Measurements from ENCODE around the gene CNP. TPM values are rescaled to one million over a fixed set of nuclear protein-coding genes. Genes with fewer than 3 reads are reported as not detected.

CNP gene
- total and polyA plus RNA-seq, 10 of the 15 experiments (the other 5 are each of a cell fraction or from before 2014, with no cell fraction given): 1.8 to 60.7 (median 31.4) TPM

GRCh38 chr17:41974031-41974430 lies 7.4 kb downstream of the CNP start:
- ChIA-PET POLR2A (interaction anchor here (0.6 kb wide), 1 partner anchor 120 kb away, joined by 3 read pairs; no protein-coding TSS in a partner anchor), CTCF (interaction anchor here (1.6 to 3.2 kb wide), 3 partner anchors 43 to 91 kb away, joined by 4 to 13 read pairs (median 8); partner anchors contain the start of gene DNAJC7), SMC1A (ENCODE audit: uncharacterized antibody, unreplicated experiment) (interaction anchor here (0.5 kb wide), 1 partner anchor 434 kb away, joined by 3 read pairs; no protein-coding TSS in a partner anchor), RAD21 (ENCODE audit: unreplicated experiment) (interaction anchor here (1.1 kb wide), 1 partner anchor 44 kb away, joined by 3 read pairs; the partner anchor contains the start of gene DNAJC7)
- in situ Hi-C loops (cut with MboI) (no loop called here), intact Hi-C loops (cut with micrococcal nuclease; ENCODE audit: unreplicated experiment) (no loop called here)
- H3K4me1 ChIP-seq (ENCODE audit: control insufficient read depth, insufficient read depth, low read length): peaks cover 24% of the 10 kb centered on the region
- no peak overlapping the region for H2AFZ ChIP-seq (ENCODE audit: control insufficient read depth, low read depth, low read length)
- no peaks in the 10 kb centered on the region for H4K20me1 ChIP-seq (ENCODE audit: control insufficient read depth, insufficient read depth)
- no TSS peak for BruUV-seq (replicated peaks)
- H3K9me3 ChIP-seq (replicated peaks; ENCODE audit: control insufficient read depth, insufficient read depth, low read length): no peaks in the 10 kb centered on the region
- no peak for ATAC-seq
- no peak overlapping the region for H3K4me2 ChIP-seq (ENCODE audit: control insufficient read depth, insufficient read depth)
- FAIRE-seq: no peak
- H3K36me3 ChIP-seq (ENCODE audit: control insufficient read depth in 2 of 2, insufficient read depth in 2 of 2, low read length in 1 of 2): peaks cover 33 to 41% of the 10 kb centered on the region in 2 experiments
- WGBS (ENCODE audit: insufficient coverage, insufficient replicate concordance, low lambda C conversion rate, missing lambda C conversion rate): 83% methylated on average over 6 of the region's 6 CpGs
- DNase-seq (ENCODE audit: low read depth, low spot score): no peak
- H3K27ac ChIP-seq (ENCODE audit: control insufficient read depth, insufficient read depth): no peak overlapping the region
- peaks cover 6% of the 10 kb centered on the region for H3K79me2 ChIP-seq (ENCODE audit: control insufficient read depth, insufficient read depth, low read length)
- no peak for TF ChIP-seq BCL3 (IDR thresholded peaks at IDR 0.05; ENCODE audit: borderline replicate concordance, insufficient read depth, low read depth, low read length, poor library complexity, severe bottlenecking)
- no peak for TF ChIP-seq E2F8 (IDR thresholded peaks at IDR 0.05; ENCODE audit: low read depth, partially characterized antibody)
- TF ChIP-seq BHLHE40 (IDR thresholded peaks at IDR 0.05; ENCODE audit: borderline replicate concordance in 1 of 2, low read depth in 2 of 2, low read length in 1 of 2): no peak
- no peak for TF ChIP-seq RAD51 (IDR thresholded peaks at IDR 0.05)
- TF ChIP-seq, protein P1, sequence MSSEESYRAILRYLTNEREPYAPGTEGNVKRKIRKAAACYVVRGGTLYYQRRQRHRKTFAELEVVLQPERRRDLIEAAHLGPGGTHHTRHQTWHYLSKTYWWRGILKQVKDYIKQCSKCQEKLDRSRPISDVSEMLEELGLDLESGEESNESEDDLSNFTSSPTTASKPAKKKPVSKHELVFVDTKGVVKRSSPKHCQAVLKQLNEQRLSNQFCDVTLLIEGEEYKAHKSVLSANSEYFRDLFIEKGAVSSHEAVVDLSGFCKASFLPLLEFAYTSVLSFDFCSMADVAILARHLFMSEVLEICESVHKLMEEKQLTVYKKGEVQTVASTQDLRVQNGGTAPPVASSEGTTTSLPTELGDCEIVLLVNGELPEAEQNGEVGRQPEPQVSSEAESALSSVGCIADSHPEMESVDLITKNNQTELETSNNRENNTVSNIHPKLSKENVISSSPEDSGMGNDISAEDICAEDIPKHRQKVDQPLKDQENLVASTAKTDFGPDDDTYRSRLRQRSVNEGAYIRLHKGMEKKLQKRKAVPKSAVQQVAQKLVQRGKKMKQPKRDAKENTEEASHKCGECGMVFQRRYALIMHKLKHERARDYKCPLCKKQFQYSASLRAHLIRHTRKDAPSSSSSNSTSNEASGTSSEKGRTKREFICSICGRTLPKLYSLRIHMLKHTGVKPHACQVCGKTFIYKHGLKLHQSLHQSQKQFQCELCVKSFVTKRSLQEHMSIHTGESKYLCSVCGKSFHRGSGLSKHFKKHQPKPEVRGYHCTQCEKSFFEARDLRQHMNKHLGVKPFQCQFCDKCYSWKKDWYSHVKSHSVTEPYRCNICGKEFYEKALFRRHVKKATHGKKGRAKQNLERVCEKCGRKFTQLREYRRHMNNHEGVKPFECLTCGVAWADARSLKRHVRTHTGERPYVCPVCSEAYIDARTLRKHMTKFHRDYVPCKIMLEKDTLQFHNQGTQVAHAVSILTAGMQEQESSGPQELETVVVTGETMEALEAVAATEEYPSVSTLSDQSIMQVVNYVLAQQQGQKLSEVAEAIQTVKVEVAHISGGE (CRISPR knock-in tag; IDR thresholded peaks at IDR 0.05): no peak
- no peak for TF ChIP-seq MAX (IDR thresholded peaks at IDR 0.05; ENCODE audit: low read depth, low read length)
- no peak for TF ChIP-seq POLR2AphosphoS5 (IDR thresholded peaks at IDR 0.05; ENCODE audit: low read length)
- no peak for TF ChIP-seq POLR2AphosphoS2 (IDR thresholded peaks at IDR 0.05; ENCODE audit: low read depth, low read length)
- no peak for TF ChIP-seq IRF4 (IDR thresholded peaks at IDR 0.05; ENCODE audit: low read depth, low read length)
- TF ChIP-seq BMI1 (IDR thresholded peaks at IDR 0.05; ENCODE audit: borderline replicate concordance): no peak
- no peaks in the 10 kb centered on the region for H3K27me3 ChIP-seq (replicated peaks in 1 of 2; ENCODE audit: control insufficient read depth in 2 of 2, insufficient read depth in 2 of 2, low read length in 1 of 2)
- H3K4me3 ChIP-seq: no peak overlapping the region
- H3K9ac ChIP-seq (ENCODE audit: control insufficient read depth, insufficient read depth, low read length): no peak overlapping the region
